Subcutaneous adipose tissue (tissue), 4 donors: ENCODE results near the gene SLC23A1. TPM values are rescaled to one million over a fixed set of nuclear protein-coding genes. Genes with fewer than 3 reads are reported as not detected.

Source experiments
- total RNA-seq, 4 donors: library from RNA; depleted of rRNA; stranded (reverse); fragments of >200 nt; gene quantifications; one replicate each; pipeline ENCODE4 v1.1.0, GENCODE V29; 2016
- TF ChIP-seq, protein P1 (sequence below): fragments of 450-650 bp; IDR thresholded peaks from one replicate; pipeline ENCODE4 v1.5.1; 2016; ENCODE audit warnings: low read depth, mild to moderate bottlenecking, control low read depth, antibody characterized with exemption, moderate library complexity

SLC23A1 gene
- total RNA-seq, 4 donors from 2014 or later = not detected

DNA sequence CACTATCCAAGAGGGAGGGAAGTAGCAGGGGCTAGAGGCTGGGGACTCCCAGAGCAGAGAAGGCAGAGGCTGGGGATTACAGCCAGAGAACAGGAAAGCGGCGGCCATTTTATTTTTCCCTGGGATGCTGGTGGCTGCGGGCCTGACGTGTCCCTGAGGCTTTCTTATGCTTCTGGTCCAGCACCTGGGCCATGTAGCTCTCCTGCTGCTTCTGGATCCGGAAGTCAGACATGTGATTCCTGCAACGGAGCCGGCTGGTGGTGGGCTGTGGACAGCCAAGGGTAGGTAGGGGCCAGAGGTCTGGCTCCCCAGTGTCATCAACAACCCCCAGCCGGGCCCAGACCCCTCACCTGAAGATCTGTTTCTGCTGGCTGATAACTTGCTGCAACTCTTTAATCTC is 13.6 kb upstream of the SLC23A1 start:
- TF ChIP-seq, protein P1, sequence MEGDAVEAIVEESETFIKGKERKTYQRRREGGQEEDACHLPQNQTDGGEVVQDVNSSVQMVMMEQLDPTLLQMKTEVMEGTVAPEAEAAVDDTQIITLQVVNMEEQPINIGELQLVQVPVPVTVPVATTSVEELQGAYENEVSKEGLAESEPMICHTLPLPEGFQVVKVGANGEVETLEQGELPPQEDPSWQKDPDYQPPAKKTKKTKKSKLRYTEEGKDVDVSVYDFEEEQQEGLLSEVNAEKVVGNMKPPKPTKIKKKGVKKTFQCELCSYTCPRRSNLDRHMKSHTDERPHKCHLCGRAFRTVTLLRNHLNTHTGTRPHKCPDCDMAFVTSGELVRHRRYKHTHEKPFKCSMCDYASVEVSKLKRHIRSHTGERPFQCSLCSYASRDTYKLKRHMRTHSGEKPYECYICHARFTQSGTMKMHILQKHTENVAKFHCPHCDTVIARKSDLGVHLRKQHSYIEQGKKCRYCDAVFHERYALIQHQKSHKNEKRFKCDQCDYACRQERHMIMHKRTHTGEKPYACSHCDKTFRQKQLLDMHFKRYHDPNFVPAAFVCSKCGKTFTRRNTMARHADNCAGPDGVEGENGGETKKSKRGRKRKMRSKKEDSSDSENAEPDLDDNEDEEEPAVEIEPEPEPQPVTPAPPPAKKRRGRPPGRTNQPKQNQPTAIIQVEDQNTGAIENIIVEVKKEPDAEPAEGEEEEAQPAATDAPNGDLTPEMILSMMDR = no peak

- TF ChIP-seq, protein P1 = no peak
Measured at GRCh38 chr5:139395844-139396640, 12.9 kb upstream of the SLC23A1 start.

DNA sequence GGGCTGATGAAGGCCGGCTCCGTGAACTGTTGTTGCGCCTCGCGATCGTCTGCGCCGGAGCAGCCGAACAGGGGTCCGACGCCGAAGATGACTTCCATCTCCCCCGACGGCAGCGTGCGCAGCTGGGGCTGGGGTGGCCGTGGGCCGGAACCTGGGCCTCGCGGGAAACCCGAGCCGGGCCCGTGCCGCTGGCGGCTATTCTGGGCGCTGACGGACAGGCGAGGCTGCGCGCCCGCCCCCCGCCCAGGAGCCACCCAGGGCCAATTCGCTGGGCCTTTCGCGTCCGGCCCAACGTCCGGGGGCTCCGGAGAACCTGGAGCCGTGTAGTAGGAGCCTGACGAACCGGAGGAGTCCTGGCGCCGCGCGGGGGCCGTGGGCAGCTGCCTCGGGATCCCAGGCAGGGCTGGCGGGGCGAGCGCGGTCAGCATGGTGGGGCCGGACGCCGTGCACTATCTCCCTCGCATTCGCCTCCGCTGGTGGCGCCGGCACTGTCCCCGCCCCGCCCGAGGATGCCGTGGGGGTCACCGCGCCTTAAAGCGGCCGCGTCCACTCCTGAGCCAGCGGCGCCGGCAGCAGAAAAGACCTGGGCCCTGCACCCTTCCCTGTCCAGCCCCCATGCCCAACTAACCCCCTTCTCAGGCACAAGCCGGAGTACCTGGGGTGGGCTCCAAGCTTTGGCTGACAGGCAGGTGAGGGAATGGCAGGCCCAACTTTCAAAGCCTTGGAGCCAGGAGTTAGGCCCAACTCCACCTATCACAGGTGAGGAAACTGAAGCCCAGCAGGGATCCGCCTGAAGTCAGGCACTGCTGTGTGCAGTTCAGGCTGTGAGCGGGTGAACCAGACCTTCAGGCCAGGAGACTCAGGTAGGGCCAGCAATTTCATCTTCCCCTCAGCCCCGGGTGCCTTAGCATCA is 11.8 kb upstream of the SLC23A1 start, which contains the start of gene PROB1:
Gene PROB1, minus strand, starts transcription at position 451 of the 913 bp plus-strand sequence. Its CDS starts 23 bp downstream, at position 428.
- TF ChIP-seq, protein P1 = no peak

DNA sequence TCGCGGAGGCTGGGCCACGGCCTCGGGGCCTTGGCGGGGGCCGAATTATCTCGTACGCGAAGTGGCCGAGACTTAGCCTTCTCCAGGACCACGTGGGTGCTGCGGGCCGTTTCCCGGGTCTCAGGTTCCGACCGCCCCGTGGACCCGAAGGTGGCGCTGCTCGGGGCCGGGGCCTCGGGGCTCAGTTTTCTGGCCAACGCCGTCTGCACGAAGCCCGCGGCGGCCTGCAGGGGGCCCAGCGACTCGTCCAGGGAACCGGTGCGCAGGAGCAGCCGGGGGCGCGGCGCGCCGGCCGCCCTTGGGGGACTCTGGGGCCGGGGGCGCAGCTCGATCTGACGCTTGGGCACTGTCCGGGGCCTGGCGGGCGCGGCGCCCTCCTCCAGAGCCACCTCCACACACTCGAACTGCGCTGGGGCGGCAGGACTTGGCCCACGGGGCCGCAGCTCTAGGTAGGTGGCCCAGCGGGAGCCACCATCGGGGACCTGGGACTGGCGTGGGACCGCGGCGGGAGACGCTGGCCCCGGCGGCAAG is 11.1 kb upstream of the SLC23A1 start:
- TF ChIP-seq, protein P1 = no peak

GRCh38 chr5:139393497-139394122 is 10.5 kb upstream of the SLC23A1 start:
- TF ChIP-seq, protein P1 = no peak

DNA sequence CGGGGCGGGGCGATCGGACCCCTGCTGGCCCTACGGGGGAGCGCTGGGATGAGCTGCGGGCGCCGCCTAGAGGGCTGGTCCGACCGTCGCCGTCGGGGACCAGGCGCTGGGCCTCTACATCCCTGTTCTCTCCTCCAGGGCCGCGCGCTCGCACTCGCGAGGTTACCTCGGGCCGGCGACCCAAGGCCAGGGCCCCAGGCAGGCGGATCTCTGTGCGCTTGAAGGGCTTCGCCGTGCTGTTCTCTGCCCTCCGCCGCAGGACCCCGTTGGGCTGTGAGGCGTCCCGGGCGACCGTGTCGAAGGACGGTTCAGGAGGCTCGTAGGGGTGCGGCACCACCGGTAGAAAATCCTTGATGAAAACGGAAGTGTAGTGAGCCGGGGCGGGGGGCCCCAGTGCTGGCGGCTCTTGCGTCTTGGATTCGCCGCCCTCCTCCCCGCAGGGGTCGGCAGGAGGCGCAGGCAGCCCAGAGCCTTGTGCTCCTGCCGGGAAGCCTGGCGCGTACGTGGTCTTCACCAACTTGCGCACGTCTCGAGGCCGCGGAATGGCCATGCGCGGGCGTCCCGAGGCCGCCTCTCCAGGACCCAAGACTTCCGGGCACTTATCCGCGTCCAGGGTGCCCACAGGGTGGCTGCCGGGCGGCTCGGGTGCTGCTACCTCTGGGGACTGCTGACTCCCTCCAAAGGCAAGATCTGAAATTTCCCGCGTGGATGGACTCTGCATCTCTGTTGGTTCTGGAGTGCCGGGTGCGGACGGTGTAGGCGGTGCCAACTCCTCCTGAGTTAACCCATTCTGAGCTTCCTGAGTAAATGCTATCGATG is 9.8 kb upstream of the SLC23A1 start:
- TF ChIP-seq, protein P1 = no peak
